Measurements from ENCODE around the gene MCTS1. TPM values are rescaled to one million over a fixed set of nuclear protein-coding genes. Genes with fewer than 3 reads are reported as not detected.
"Not testable (repeated sequence)": the region's sequence is repeated elsewhere in the genome, so short reads cannot be mapped to it uniquely, and the experiment has no call there.

The MCTS1 gene
- total RNA-seq, 1 donor from 2014 or later: 45.6 TPM

GRCh38 chrX:120625371-120625770 is 21.5 kb downstream of the MCTS1 start:
- intact Hi-C loops (cut with micrococcal nuclease): loop anchor here (5.0 to 10.0 kb wide), 2 partner anchors 132 to 381 kb away; no protein-coding TSS in a partner anchor

GRCh38 chrX:120629667-120630537 is 26.0 kb downstream of the MCTS1 start, which contains the start of gene C1GALT1C1:
Gene C1GALT1C1, minus strand, starts transcription at chrX:120630054. Its CDS starts 2,888 bp downstream, at chrX:120627166.
- intact Hi-C loops (cut with micrococcal nuclease): loop anchor here (1.0 to 10.0 kb wide), 8 partner anchors 26 to 385 kb away; partner anchors contain the start of gene MCTS1

GRCh38 chrX:120638619-120639018 is 34.7 kb downstream of the MCTS1 start:
- intact Hi-C loops (cut with micrococcal nuclease): no loop called here

- intact Hi-C loops (cut with micrococcal nuclease): no loop called here
Observed at GRCh38 chrX:120642871-120643270, 39.0 kb downstream of the MCTS1 start.

GRCh38 chrX:120647127-120647526 is 43.2 kb downstream of the MCTS1 start:
- intact Hi-C loops (cut with micrococcal nuclease): loop anchor here (5.0 kb wide), 1 partner anchor 125 kb away; no protein-coding TSS in a partner anchor

- intact Hi-C loops (cut with micrococcal nuclease): not testable (repeated sequence)
Observed at GRCh38 chrX:120652256-120652655, 48.4 kb downstream of the MCTS1 start.

GRCh38 chrX:120653000-120653399 is 49.1 kb downstream of the MCTS1 start:
- intact Hi-C loops (cut with micrococcal nuclease): no loop called here

- intact Hi-C loops (cut with micrococcal nuclease): no loop called here
Observed at GRCh38 chrX:120660637-120661036, 56.7 kb downstream of the MCTS1 start.

Other genes with a start within 250 kb of the MCTS1 start
- gene ATP1B4, start 242.0 kb upstream of the MCTS1 start, total RNA-seq: not detected in 2 replicates
- 68.5 and 68.7 TPM in 2 replicates for gene LAMP2, start 134.8 kb upstream of the MCTS1 start, total RNA-seq
- gene CUL4B, start 43.1 kb upstream of the MCTS1 start, total RNA-seq: 35.4 and 39.1 TPM in 2 replicates
- gene C1GALT1C1, start 26.0 kb downstream of the MCTS1 start, total RNA-seq: 34.2 and 34.3 TPM in 2 replicates